GM12878 (cell line): ENCODE results near the gene POLE4. TPM values are rescaled to one million over a fixed set of nuclear protein-coding genes. Genes with fewer than 3 reads are reported as not detected.

Source experiments
- ATAC-seq: fragments of 200-7000 bp; cut with Tn5 transposase; 3 replicates; pipeline ENCODE4 v1.9.1; 2020; ENCODE audit warnings: mild to moderate bottlenecking, moderate library complexity
- BruUV-seq: library from RNA; stranded (reverse); fragments of 400-500 nt; replicated peaks from 2 replicates; lab custom pipeline; 2021; lab: Mats Ljungman, UMichigan
- CTCF ChIA-PET: fragments of 300-600 bp; sonication (Branson Sonifier 250); formaldehyde crosslinking; extraction: SDS; loops from one replicate; lab custom pipeline; 2021; ENCODE audit warnings: inconsistent platforms; lab: Yijun Ruan, JAX
- POLR2A ChIA-PET: fragments of 350-600 bp; formaldehyde crosslinking; extraction: SDS; loops from one replicate; lab custom pipeline; 2021; ENCODE audit warnings: inconsistent platforms; lab: Charles Lee
- RAD21 ChIA-PET: fragments of 300-600 bp; sonication (Branson Sonifier 250); formaldehyde crosslinking; loops from one replicate; lab custom pipeline; 2023; ENCODE audit warnings: antibody characterized with exemption; ENCODE audit not compliant: unreplicated experiment; lab: Charles Lee
- SMC1A ChIA-PET: fragments of 300-600 bp; sonication (Branson Sonifier 250); formaldehyde crosslinking; loops from one replicate; lab custom pipeline; 2023; ENCODE audit not compliant: unreplicated experiment, uncharacterized antibody; lab: Charles Lee
- DNase-seq: peaks from one replicate; pipeline ENCODE4 v3.0.0-alpha.2; 2011; ENCODE audit warnings: low read depth, low spot score
- FAIRE-seq: peaks from 3 replicates; lab custom pipeline; 2011; peaks lifted over from hg19 to GRCh38; lab: Jason Lieb, UNC
- H2AFZ ChIP-seq: 2 replicates; pipeline ENCODE4 v1.6.0; 2011; ENCODE audit warnings: low read depth, low read length, control low read depth; ENCODE audit not compliant: control insufficient read depth
- H3K27ac ChIP-seq: 2 replicates; pipeline ENCODE4 v1.5.1; 2011; ENCODE audit warnings: control low read depth; ENCODE audit not compliant: control insufficient read depth, insufficient read depth
- H3K27me3 ChIP-seq, 2 experiments: replicated peaks in 1 of 2; 2 replicates each; pipeline versions ENCODE4 v1.6.0 to v1.6.1; 2011; ENCODE audit warnings: low read length in 1 of 2; ENCODE audit not compliant: control insufficient read depth in 2 of 2, insufficient read depth in 2 of 2
- H3K36me3 ChIP-seq, 2 experiments: 2 replicates each; pipeline ENCODE4 v1.5.1; 2011; ENCODE audit warnings: low read length in 1 of 2; ENCODE audit not compliant: control insufficient read depth in 2 of 2, insufficient read depth in 2 of 2
- H3K4me1 ChIP-seq: 2 replicates; pipeline ENCODE4 v1.6.1; 2011; ENCODE audit warnings: mild to moderate bottlenecking, low read length, moderate library complexity, mixed read lengths; ENCODE audit not compliant: control insufficient read depth, insufficient read depth
- H3K4me2 ChIP-seq: 2 replicates; pipeline ENCODE4 v1.6.0; 2011; ENCODE audit warnings: control low read depth; ENCODE audit not compliant: control insufficient read depth, insufficient read depth
- H3K4me3 ChIP-seq: fragments of 200-600 bp; sonication (generic); 2 replicates; pipeline ENCODE4 v1.5.1; 2016
- H3K79me2 ChIP-seq: 2 replicates; pipeline ENCODE4 v1.6.0; 2011; ENCODE audit warnings: low read length; ENCODE audit not compliant: control insufficient read depth, insufficient read depth
- H3K9ac ChIP-seq: 2 replicates; pipeline ENCODE4 v1.8.0; 2011; ENCODE audit warnings: low read length, control low read depth, mixed read lengths; ENCODE audit not compliant: control insufficient read depth, insufficient read depth
- H3K9me3 ChIP-seq: replicated peaks from 3 replicates; pipeline ENCODE4 v1.5.1; 2011; ENCODE audit warnings: mild to moderate bottlenecking, low read length; ENCODE audit not compliant: control insufficient read depth, insufficient read depth
- H4K20me1 ChIP-seq: 2 replicates; pipeline ENCODE4 v1.6.0; 2011; ENCODE audit not compliant: control insufficient read depth, insufficient read depth
- BHLHE40 ChIP-seq, 2 experiments: fragments of 450-650 bp in 1 of 2; IDR thresholded peaks; 2 replicates each; pipeline ENCODE4 v1.6.1; 2011 to 2017; ENCODE audit warnings: low read depth in 2 of 2, borderline replicate concordance in 1 of 2, improper control_type of control experiment in 1 of 2, low read length in 1 of 2, mild to moderate bottlenecking in 1 of 2
- CBX5 ChIP-seq: sonication (generic); IDR thresholded peaks from 2 replicates; pipeline ENCODE4 v1.6.1; 2016; ENCODE audit warnings: low read depth, moderate library complexity, mild to moderate bottlenecking, inconsistent platforms
- EGR1 ChIP-seq, 2 experiments: IDR thresholded peaks; 1 replicate in 1 of 2; 2 replicates in 1 of 2; pipeline ENCODE4 v1.6.1; 2011 to 2012; ENCODE audit warnings: low read depth in 2 of 2, low read length in 2 of 2, borderline replicate concordance in 1 of 2, mild to moderate bottlenecking in 1 of 2, moderate library complexity in 1 of 2
- HDAC6 ChIP-seq: fragments of 200-600 bp; sonication (generic); IDR thresholded peaks from one replicate; pipeline ENCODE4 v1.8.0; 2017; ENCODE audit warnings: antibody characterized with exemption; ENCODE audit not compliant: unreplicated experiment
- MLLT1 ChIP-seq: fragments of 450-650 bp; IDR thresholded peaks from 2 replicates; pipeline ENCODE4 v1.6.1; 2016; ENCODE audit warnings: mild to moderate bottlenecking
- MXI1 ChIP-seq: fragments of 150-350 bp; IDR thresholded peaks from 2 replicates; pipeline ENCODE4 v1.6.1; 2011; ENCODE audit warnings: low read depth, mild to moderate bottlenecking, inconsistent platforms, low read length, improper control_type of control experiment
- PML ChIP-seq: IDR thresholded peaks from 2 replicates; pipeline ENCODE4 v1.6.1; 2012; ENCODE audit warnings: low read length, inconsistent platforms
- SKIL ChIP-seq: fragments of 450-650 bp; IDR thresholded peaks from 2 replicates; pipeline ENCODE4 v1.6.1; 2017; ENCODE audit warnings: mild to moderate bottlenecking, low read depth, inconsistent platforms; ENCODE audit not compliant: poor library complexity, severe bottlenecking
- WGBS: methylation state at CpG from one replicate; pipeline ENCODE4 v1.1.6; 2016; ENCODE audit warnings: low lambda C conversion rate; ENCODE audit not compliant: insufficient replicate concordance, insufficient coverage; ENCODE audit errors: missing lambda C conversion rate; 5-methylcytosine and 5-hydroxymethylcytosine counted together
- in situ Hi-C: fragments of 300-500 bp; cut with MboI; formaldehyde crosslinking; loops from 9 replicates; pipeline ENCODE4 v1.14.3; 2018; ENCODE audit warnings: mixed read lengths
- intact Hi-C: fragments of 100-400 bp; cut with micrococcal nuclease; formaldehyde crosslinking; loops from one replicate; pipeline ENCODE4 v1.14.2; 2022; ENCODE audit not compliant: unreplicated experiment
- polyA plus RNA-seq, 11 experiments: library from polyadenylated mRNA; depleted of rRNA in 4 of 11; unstranded in 6 of 11; stranded (reverse) in 5 of 11; fragments of >200 nt; fragmentation: Nextera tagmentation in 4 of 11; fragmentation: Illumina TruSeq in 1 of 11; extraction: Ambion mirVana in 4 of 11; extraction: Trizol in 1 of 11; gene quantifications; 1 replicate in 1 of 11; 2 replicates in 10 of 11; pipeline versions ENCODE4 v1.2.1 to v1.2.3, GENCODE V29; 2011 to 2016; ENCODE audit warnings: inconsistent platforms in 2 of 11, missing spikeins in 2 of 11, low read depth in 1 of 11
- total RNA-seq, 4 experiments: library from RNA; depleted of rRNA in 3 of 4; stranded (reverse); fragments of >200 nt in 3 of 4; fragmentation: Illumina TruSeq in 1 of 4; extraction: Trizol in 1 of 4; gene quantifications; 2 replicates each; pipeline versions ENCODE4 v1.2.1 to v1.2.3, GENCODE V29; 2013 to 2021
- TF ChIP-seq, protein P1 (sequence below): fragments of 450-650 bp; IDR thresholded peaks from 2 replicates; pipeline ENCODE4 v1.6.1; 2018; ENCODE audit warnings: mild to moderate bottlenecking, low read depth, moderate library complexity; ENCODE audit not compliant: partially characterized antibody
- TF ChIP-seq, protein P2 (sequence below): IDR thresholded peaks from 2 replicates; pipeline ENCODE4 v1.6.1; 2012; ENCODE audit warnings: improper control_type of control experiment, low read depth, low read length; ENCODE audit not compliant: insufficient replicate concordance

Gene POLE4
- total and polyA plus RNA-seq, 10 of the 15 experiments (the other 5 are each of a cell fraction or from before 2014, with no cell fraction given) = 38.5 to 221 (median 66.8) TPM

- TF ChIP-seq, protein P1, sequence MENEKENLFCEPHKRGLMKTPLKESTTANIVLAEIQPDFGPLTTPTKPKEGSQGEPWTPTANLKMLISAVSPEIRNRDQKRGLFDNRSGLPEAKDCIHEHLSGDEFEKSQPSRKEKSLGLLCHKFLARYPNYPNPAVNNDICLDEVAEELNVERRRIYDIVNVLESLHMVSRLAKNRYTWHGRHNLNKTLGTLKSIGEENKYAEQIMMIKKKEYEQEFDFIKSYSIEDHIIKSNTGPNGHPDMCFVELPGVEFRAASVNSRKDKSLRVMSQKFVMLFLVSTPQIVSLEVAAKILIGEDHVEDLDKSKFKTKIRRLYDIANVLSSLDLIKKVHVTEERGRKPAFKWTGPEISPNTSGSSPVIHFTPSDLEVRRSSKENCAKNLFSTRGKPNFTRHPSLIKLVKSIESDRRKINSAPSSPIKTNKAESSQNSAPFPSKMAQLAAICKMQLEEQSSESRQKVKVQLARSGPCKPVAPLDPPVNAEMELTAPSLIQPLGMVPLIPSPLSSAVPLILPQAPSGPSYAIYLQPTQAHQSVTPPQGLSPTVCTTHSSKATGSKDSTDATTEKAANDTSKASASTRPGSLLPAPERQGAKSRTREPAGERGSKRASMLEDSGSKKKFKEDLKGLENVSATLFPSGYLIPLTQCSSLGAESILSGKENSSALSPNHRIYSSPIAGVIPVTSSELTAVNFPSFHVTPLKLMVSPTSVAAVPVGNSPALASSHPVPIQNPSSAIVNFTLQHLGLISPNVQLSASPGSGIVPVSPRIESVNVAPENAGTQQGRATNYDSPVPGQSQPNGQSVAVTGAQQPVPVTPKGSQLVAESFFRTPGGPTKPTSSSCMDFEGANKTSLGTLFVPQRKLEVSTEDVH = no peak
- TF ChIP-seq SKIL (no peak), CBX5 (no peak), BHLHE40 (IDR thresholded peaks at IDR 0.05; ENCODE audit: borderline replicate concordance in 1 of 2, low read depth in 2 of 2, low read length in 1 of 2) (no peak), PML (no peak), HDAC6 (no peak)
- TF ChIP-seq, all 136 proteins: peak for 0
Observed at GRCh38 chr2:75002007-75002406, 43.6 kb downstream of the POLE4 start (continued).

- H3K79me2 ChIP-seq = no peaks in the 10 kb centered on the region
- ChIA-PET CTCF (no interaction called here), SMC1A (interaction anchor here (0.8 to 1.3 kb wide), 4 partner anchors 12 to 42 kb away, joined by 3 to 5 read pairs (median 4); no protein-coding TSS in a partner anchor), RAD21 (no interaction called here), POLR2A (no interaction called here)
- H3K36me3 ChIP-seq = no peaks in the 10 kb centered on the region; a peak in 1 of 4 replicates
- H3K9ac ChIP-seq = no peak overlapping the region
- no peak overlapping the region for H3K4me3 ChIP-seq
- H3K9me3 ChIP-seq = no peaks in the 10 kb centered on the region
- 28% methylated on average over 2 of the region's 2 CpGs for WGBS
- FAIRE-seq (peak; percentile 23), DNase-seq (no peak), ATAC-seq (no peak)
- H3K4me1 ChIP-seq = no peaks in the 10 kb centered on the region
- H4K20me1 ChIP-seq = no peaks in the 10 kb centered on the region
- no peak overlapping the region for H2AFZ ChIP-seq
- H3K27me3 ChIP-seq = no peaks in the 10 kb centered on the region
- in situ Hi-C loops (no loop called here), intact Hi-C loops (no loop called here)
- BruUV-seq = no TSS peak
- H3K27ac ChIP-seq = no peak overlapping the region
- H3K4me2 ChIP-seq = no peak overlapping the region
- TF ChIP-seq EGR1 (IDR thresholded peaks at IDR 0.05; ENCODE audit: borderline replicate concordance in 1 of 2, low read depth in 2 of 2, low read length in 2 of 2) = no peak
- TF ChIP-seq, protein P2, sequence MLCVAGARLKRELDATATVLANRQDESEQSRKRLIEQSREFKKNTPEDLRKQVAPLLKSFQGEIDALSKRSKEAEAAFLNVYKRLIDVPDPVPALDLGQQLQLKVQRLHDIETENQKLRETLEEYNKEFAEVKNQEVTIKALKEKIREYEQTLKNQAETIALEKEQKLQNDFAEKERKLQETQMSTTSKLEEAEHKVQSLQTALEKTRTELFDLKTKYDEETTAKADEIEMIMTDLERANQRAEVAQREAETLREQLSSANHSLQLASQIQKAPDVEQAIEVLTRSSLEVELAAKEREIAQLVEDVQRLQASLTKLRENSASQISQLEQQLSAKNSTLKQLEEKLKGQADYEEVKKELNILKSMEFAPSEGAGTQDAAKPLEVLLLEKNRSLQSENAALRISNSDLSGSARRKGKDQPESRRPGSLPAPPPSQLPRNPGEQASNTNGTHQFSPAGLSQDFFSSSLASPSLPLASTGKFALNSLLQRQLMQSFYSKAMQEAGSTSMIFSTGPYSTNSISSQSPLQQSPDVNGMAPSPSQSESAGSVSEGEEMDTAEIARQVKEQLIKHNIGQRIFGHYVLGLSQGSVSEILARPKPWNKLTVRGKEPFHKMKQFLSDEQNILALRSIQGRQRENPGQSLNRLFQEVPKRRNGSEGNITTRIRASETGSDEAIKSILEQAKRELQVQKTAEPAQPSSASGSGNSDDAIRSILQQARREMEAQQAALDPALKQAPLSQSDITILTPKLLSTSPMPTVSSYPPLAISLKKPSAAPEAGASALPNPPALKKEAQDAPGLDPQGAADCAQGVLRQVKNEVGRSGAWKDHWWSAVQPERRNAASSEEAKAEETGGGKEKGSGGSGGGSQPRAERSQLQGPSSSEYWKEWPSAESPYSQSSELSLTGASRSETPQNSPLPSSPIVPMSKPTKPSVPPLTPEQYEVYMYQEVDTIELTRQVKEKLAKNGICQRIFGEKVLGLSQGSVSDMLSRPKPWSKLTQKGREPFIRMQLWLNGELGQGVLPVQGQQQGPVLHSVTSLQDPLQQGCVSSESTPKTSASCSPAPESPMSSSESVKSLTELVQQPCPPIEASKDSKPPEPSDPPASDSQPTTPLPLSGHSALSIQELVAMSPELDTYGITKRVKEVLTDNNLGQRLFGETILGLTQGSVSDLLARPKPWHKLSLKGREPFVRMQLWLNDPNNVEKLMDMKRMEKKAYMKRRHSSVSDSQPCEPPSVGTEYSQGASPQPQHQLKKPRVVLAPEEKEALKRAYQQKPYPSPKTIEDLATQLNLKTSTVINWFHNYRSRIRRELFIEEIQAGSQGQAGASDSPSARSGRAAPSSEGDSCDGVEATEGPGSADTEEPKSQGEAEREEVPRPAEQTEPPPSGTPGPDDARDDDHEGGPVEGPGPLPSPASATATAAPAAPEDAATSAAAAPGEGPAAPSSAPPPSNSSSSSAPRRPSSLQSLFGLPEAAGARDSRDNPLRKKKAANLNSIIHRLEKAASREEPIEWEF = no peak
- no peak for TF ChIP-seq MXI1
- TF ChIP-seq MLLT1 = no peak
Observed at GRCh38 chr2:75003276-75003675, 44.8 kb downstream of the POLE4 start.
